HS-5 (cell line): ENCODE results near the gene SLC37A3.

ENCODE experiments used
- DNase-seq: peaks from one replicate; pipeline ENCODE4 v3.0.0-alpha.2; 2012; ENCODE audit warnings: low read depth

The SLC37A3 gene

GRCh38 chr7:140402178-140402835 is 4.0 kb upstream of the SLC37A3 start:
- no peak for DNase-seq

- no peak for DNase-seq
Observed at GRCh38 chr7:140400381-140400780, 2.1 kb upstream of the SLC37A3 start.

- DNase-seq, result no peak
Observed at GRCh38 chr7:140398821-140399220, 491 bp upstream of the SLC37A3 start.

- DNase-seq, result no peak
Observed at GRCh38 chr7:140393756-140394306, 4.5 kb downstream of the SLC37A3 start.

GRCh38 chr7:140391634-140392033 is 6.7 kb downstream of the SLC37A3 start:
- no peak for DNase-seq

GRCh38 chr7:140390466-140391190 is 7.7 kb downstream of the SLC37A3 start:
- no peak for DNase-seq

GRCh38 chr7:140390034-140390433 is 8.3 kb downstream of the SLC37A3 start:
- no peak for DNase-seq

GRCh38 chr7:140389445-140389844 is 8.9 kb downstream of the SLC37A3 start:
- DNase-seq, result no peak

GRCh38 chr7:140384894-140385545 is 13.3 kb downstream of the SLC37A3 start:
- DNase-seq, result no peak

GRCh38 chr7:140383954-140384713 is 14.2 kb downstream of the SLC37A3 start:
- DNase-seq, result no peak

- DNase-seq, result no peak
Observed at GRCh38 chr7:140375892-140376730, 22.2 kb downstream of the SLC37A3 start.

- no peak for DNase-seq
Observed at GRCh38 chr7:140375323-140375722, 23.0 kb downstream of the SLC37A3 start.

GRCh38 chr7:140369294-140369693 is 29.0 kb downstream of the SLC37A3 start:
- DNase-seq, result no peak

- DNase-seq, result no peak
Observed at GRCh38 chr7:140367528-140367927, 30.8 kb downstream of the SLC37A3 start.

- no peak for DNase-seq
Observed at GRCh38 chr7:140364819-140365218, 33.5 kb downstream of the SLC37A3 start.

GRCh38 chr7:140360697-140361229 is 37.6 kb downstream of the SLC37A3 start:
- no peak for DNase-seq

GRCh38 chr7:140358412-140359051 is 39.8 kb downstream of the SLC37A3 start:
- no peak for DNase-seq

GRCh38 chr7:140358024-140358411 is 40.3 kb downstream of the SLC37A3 start:
- DNase-seq, result no peak

- DNase-seq, result no peak
Observed at GRCh38 chr7:140350056-140350455, 48.3 kb downstream of the SLC37A3 start.

GRCh38 chr7:140349144-140349771 is 49.1 kb downstream of the SLC37A3 start:
- DNase-seq, result no peak
